ENCODE measurements around the gene CR1L. TPM values are rescaled to one million over a fixed set of nuclear protein-coding genes. Genes with fewer than 3 reads are reported as not detected.
"Not testable (repeated sequence)": the region's sequence is repeated elsewhere in the genome, so short reads cannot be mapped to it uniquely, and the experiment has no call there.

The CR1L gene
- total and polyA plus RNA-seq, 8 donors: 0.15 to 1.1 (median 0.73) TPM; not detected in 1

GRCh38 chr1:207658408-207658807 is 13.5 kb downstream of the CR1L start:
- ATAC-seq: no peak
- Histone ChIP-seq H3K4me1 (no peaks in the 10 kb centered on the region), H3K4me3 (no peak overlapping the region), H3K27ac (no peak overlapping the region), H3K27me3 (no peaks in the 10 kb centered on the region), H3K36me3 (no peaks in the 10 kb centered on the region), H3K9me3 (peaks cover 0 to 6% of the 10 kb centered on the region in 2 donors)
- DNase-seq: peak in 1 of 4 donors; percentile 50
- intact Hi-C loops (cut with DNase I): no loop called here
- no peak for TF ChIP-seq CTCF (IDR thresholded peaks at IDR 0.05)

GRCh38 chr1:207658904-207659485 is 14.1 kb downstream of the CR1L start:
- Histone ChIP-seq H3K4me3 (no peak overlapping the region), H3K4me1 (no peaks in the 10 kb centered on the region), H3K27ac (no peak overlapping the region), H3K36me3 (no peaks in the 10 kb centered on the region), H3K9me3 (peaks cover 0 to 6% of the 10 kb centered on the region in 2 donors), H3K27me3 (no peaks in the 10 kb centered on the region)
- DNase-seq: peak in 1 of 4 donors; percentile 49
- intact Hi-C loops (cut with DNase I): no loop called here
- ATAC-seq: no peak
- no peak for TF ChIP-seq CTCF (IDR thresholded peaks at IDR 0.05)

- H3K4me1 ChIP-seq: no peaks in the 10 kb centered on the region
- H3K36me3 ChIP-seq: no peaks in the 10 kb centered on the region
- no peak overlapping the region for H3K27ac ChIP-seq
- DNase-seq (no peak), ATAC-seq (peak; percentile 65)
- TF ChIP-seq CTCF (IDR thresholded peaks at IDR 0.05): no peak
- H3K27me3 ChIP-seq: no peaks in the 10 kb centered on the region
- H3K9me3 ChIP-seq: peaks cover 0 to 6% of the 10 kb centered on the region in 2 donors
- intact Hi-C loops (cut with DNase I): no loop called here
- no peak overlapping the region for H3K4me3 ChIP-seq
Observed at GRCh38 chr1:207659545-207660153, 14.7 kb downstream of the CR1L start.

- H3K4me3 ChIP-seq; H3K27ac ChIP-seq; H3K4me1 ChIP-seq; ATAC-seq; H3K36me3 ChIP-seq; H3K9me3 ChIP-seq; DNase-seq; intact Hi-C loops (cut with DNase I): not testable (repeated sequence)
- H3K27me3 ChIP-seq: peaks cover 0 to 10% of the 10 kb centered on the region in 2 donors
Observed at GRCh38 chr1:207661420-207661819, 16.5 kb downstream of the CR1L start.

- no peak for DNase-seq
- Histone ChIP-seq H3K36me3 (no peaks in the 10 kb centered on the region), H3K27me3 (peaks cover 39 to 58% of the 10 kb centered on the region in 2 donors), H3K4me3 (no peak overlapping the region), H3K27ac (no peak overlapping the region), H3K4me1 (peaks cover 0 to 10% of the 10 kb centered on the region in 2 donors), H3K9me3 (peaks cover 0 to 6% of the 10 kb centered on the region in 2 donors)
- TF ChIP-seq CTCF (IDR thresholded peaks at IDR 0.05): no peak
- intact Hi-C loops (cut with DNase I): no loop called here
- no peak for ATAC-seq
Observed at GRCh38 chr1:207666342-207666741, 21.4 kb downstream of the CR1L start.

All from left lung (tissue), 10 donors.